Stimulated activated naive B cell treated with anti-CD40 and anti-IgM and Interleukin-4, amounts not matched to agents 10 μg/mL and 1 μg/mL and 100 μg/mL, for 72 hours (primary cell): ENCODE data around the gene VPS54.
A peak's percentile ranks its signal among the peaks of the same experiment; 100 is the strongest.

ENCODE experiments used
- ATAC-seq, 2 donors: fragments of 150-1000 bp; cut with Tn5 transposase; replicated peaks; 2 replicates each; pipeline ENCODE4 v1.10.0; 2021; ENCODE audit warnings: moderate library complexity in 1 of 2
- DNase-seq: peaks from one replicate; pipeline ENCODE4 v3.0.0; 2021
- H3K27ac Mint-ChIP-seq: one replicate; pipeline ENCODE4 v1.8.0; 2022; ENCODE audit warnings: mild to moderate bottlenecking, mixed read lengths
- H3K27me3 Mint-ChIP-seq, 2 donors: one replicate each; pipeline ENCODE4 v1.8.0; 2022; ENCODE audit warnings: mixed read lengths in 2 of 2
- H3K36me3 Mint-ChIP-seq, 2 donors: one replicate each; pipeline ENCODE4 v1.8.0; 2022; ENCODE audit warnings: mixed read lengths in 2 of 2, mild to moderate bottlenecking in 1 of 2
- H3K4me1 Mint-ChIP-seq, 2 donors: one replicate each; pipeline ENCODE4 v1.8.0; 2022; ENCODE audit warnings: mixed read lengths in 2 of 2, mild to moderate bottlenecking in 1 of 2
- H3K4me3 Mint-ChIP-seq, 2 donors: one replicate each; pipeline ENCODE4 v1.8.0; 2022; ENCODE audit warnings: mild to moderate bottlenecking in 2 of 2, mixed read lengths in 2 of 2, moderate library complexity in 1 of 2
- H3K9me3 Mint-ChIP-seq, 2 donors: one replicate each; pipeline ENCODE4 v1.8.0; 2022; ENCODE audit warnings: mixed read lengths in 2 of 2, mild to moderate bottlenecking in 1 of 2

Gene VPS54

DNA sequence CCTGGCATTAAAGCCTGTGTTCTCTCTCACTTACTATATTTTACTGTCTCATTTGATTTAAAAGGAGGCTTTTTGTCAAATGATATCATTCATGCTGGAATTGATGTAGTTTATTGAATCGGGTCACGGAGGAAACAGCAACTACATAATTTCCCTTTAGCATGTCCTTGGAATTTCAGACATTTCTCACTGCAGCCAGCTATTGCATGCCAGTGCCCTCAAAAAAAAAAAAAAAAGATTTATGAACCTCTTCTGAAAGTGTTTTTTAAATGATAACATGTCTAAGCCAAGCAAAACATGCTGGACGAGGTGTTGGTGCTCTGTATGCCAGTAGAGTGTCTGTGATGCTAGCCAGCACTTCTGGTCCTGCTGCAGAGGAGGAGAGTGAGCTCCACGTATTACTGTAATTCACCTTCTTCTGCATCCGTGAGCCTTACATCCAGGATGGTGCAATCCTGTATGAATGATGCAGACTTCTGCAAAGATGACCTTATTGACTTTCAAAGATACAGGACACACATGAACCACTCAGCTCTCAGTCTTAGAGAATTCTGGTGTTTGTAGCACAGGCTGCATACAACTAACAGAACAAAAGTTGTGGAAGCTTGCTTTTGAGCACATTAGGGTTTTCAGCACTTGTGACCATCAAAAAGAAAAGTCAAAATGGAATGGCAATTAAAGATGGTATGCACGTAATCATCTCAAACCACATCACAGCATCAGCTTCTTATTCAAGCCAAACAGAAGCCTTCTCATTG lies 146.5 kb downstream of the VPS54 start:
- H3K27me3 Mint-ChIP-seq: no peaks in the 10 kb centered on the region
- ATAC-seq: no peak
- peaks cover 29 to 49% of the 10 kb centered on the region in 2 donors for H3K36me3 Mint-ChIP-seq
- no peak overlapping the region for H3K27ac Mint-ChIP-seq
- DNase-seq: no peak
- H3K4me3 Mint-ChIP-seq: no peak overlapping the region
- H3K9me3 Mint-ChIP-seq: peaks cover 0 to 5% of the 10 kb centered on the region in 2 donors
- peaks cover 5 to 17% of the 10 kb centered on the region in 2 donors for H3K4me1 Mint-ChIP-seq

DNA sequence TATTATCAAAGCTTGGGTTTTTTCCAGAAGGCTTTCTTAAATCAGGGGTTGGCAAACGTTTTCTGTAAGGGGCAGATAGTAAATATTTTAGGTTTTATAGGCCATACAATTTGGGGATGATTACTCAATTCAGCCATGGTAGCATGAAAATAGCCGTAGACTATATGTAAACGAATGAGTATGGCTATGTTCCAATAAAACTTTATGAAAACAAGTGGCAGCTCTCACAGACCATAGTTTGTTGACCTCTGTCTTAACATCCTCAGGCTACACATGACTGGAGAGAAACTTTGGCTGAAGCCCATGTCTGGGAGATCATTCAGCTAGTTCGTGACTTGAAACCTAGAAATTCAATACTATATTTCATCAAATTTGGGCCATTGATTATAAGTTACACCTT lies 147.4 kb downstream of the VPS54 start:
- Mint-ChIP-seq H3K27ac (no peak overlapping the region), H3K36me3 (peaks cover 29 to 42% of the 10 kb centered on the region in 2 donors), H3K27me3 (no peaks in the 10 kb centered on the region), H3K4me3 (no peak overlapping the region), H3K9me3 (peaks cover 0 to 5% of the 10 kb centered on the region in 2 donors), H3K4me1 (peaks cover 5 to 17% of the 10 kb centered on the region in 2 donors)
- ATAC-seq: no peak
- no peak for DNase-seq

DNA sequence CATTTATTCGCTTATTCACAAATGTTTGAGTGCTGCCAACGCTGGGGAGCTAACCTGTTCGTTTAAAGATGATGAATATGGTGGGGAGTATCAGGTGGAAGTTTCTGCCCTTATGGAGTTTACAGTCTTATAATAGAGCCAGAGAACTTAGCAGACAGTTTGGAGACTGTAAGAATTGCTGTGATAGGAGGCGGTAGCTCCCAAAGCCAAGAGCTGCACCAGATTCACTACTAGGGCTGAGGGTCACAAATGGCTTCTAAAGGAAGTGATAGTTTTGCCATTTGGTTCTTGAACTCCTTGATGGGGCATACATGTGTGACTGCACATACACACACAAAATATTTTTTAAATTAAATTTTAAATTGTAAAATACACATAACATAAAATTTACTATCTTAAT lies 148.5 kb downstream of the VPS54 start:
- H3K9me3 Mint-ChIP-seq: peaks cover 0 to 5% of the 10 kb centered on the region in 2 donors
- H3K27ac Mint-ChIP-seq: no peak overlapping the region
- no peak overlapping the region for H3K4me3 Mint-ChIP-seq
- H3K27me3 Mint-ChIP-seq: no peaks in the 10 kb centered on the region
- no peak for ATAC-seq
- no peak for DNase-seq
- H3K4me1 Mint-ChIP-seq: peaks cover 5 to 16% of the 10 kb centered on the region in 2 donors
- H3K36me3 Mint-ChIP-seq: peaks cover 25 to 41% of the 10 kb centered on the region in 2 donors

DNA sequence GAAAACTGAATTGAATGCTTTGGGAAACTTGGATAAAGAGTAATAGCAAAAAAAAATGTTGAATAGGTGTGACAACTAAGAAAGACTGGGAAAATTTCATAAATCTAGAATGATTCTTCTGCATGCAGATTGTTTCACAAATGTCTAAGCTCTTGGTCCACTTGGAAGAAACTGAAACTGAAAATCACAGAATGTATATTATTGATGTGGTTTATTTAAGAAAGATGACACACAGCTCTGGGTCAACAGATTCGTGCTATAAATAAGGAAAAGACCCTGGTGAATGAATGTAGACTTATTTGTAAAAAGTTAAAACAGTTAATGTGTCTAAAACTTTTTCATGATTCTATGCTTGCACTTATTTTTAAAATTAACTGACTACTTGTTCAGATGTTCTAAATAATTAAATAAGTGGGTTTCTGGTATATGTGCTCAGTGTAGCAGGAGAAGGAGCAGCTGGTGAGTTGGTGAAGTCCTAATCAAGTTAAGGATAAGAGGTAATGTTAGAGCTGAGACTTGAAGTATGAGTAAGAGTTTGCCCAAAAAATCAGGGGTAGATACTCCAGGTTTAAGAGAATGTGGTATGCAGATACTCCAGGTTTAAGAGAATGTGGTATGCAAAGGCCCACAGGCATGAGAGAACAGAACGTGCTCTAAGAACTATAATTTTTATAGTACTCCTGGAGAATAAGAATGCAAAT lies 153.1 kb downstream of the VPS54 start:
- DNase-seq (no peak), ATAC-seq (no peak)
- no peaks in the 10 kb centered on the region for H3K9me3 Mint-ChIP-seq
- H3K4me1 Mint-ChIP-seq: peaks cover 0 to 11% of the 10 kb centered on the region in 2 donors
- H3K36me3 Mint-ChIP-seq: peaks cover 9 to 25% of the 10 kb centered on the region in 2 donors
- no peak overlapping the region for H3K4me3 Mint-ChIP-seq
- H3K27ac Mint-ChIP-seq: no peak overlapping the region
- no peaks in the 10 kb centered on the region for H3K27me3 Mint-ChIP-seq

DNA sequence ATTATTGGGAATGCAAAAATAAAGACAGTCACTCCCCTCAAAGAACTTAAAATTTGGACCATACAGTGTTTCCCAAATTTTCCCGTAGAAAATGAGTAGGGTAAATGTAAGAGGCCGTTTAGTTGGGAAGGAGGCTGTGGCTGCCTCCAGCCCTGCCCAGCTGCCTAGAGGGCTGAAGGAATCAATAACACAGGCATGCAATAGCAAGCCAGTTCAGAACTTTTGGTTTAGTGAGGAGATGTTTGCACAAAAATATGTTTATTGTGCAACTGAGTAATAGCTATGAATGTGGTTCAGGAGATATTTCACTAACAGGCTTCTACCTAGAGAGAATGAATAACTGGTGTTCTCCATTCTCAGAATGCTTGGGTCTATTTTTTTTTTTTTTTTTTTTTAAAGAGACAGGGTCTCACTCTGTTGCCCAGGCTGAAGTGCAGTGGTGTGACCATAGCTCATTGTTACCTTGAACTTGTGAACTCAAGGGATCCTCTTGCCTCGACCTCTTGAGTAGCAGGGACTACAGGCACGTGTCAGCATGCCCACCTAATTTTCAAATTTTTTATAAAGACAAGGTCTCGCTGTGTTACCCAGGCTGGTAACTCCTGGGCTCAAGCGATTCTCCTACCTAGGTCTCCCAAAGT lies 153.9 kb downstream of the VPS54 start:
- Mint-ChIP-seq H3K4me1 (peaks cover 0 to 15% of the 10 kb centered on the region in 2 donors), H3K9me3 (no peaks in the 10 kb centered on the region), H3K36me3 (peaks cover 9 to 25% of the 10 kb centered on the region in 2 donors), H3K27me3 (no peaks in the 10 kb centered on the region), H3K27ac (no peak overlapping the region), H3K4me3 (no peak overlapping the region)
- ATAC-seq: no peak
- no peak for DNase-seq

DNA sequence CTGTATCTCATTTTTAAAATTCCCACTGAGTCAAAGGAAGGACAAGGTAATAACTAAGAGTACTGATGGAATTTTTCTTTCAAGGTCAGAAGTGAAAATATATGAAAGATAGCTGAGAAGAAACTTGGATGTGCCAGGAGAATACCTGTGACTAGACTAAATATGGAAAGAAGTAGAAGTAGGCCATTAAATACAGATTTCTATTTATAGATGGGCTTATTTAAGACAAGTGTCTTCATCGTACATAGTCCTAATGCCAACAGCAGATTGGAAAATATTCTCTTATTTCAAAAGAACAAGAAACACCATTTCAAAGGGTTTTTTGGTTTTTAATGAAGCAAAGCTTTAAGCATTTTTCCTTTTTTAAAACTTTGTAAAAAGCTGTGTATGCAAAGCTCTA lies 155.5 kb downstream of the VPS54 start:
- no peak for DNase-seq
- no peak for ATAC-seq
- no peaks in the 10 kb centered on the region for H3K9me3 Mint-ChIP-seq
- peaks cover 13 to 31% of the 10 kb centered on the region in 2 donors for H3K36me3 Mint-ChIP-seq
- H3K4me1 Mint-ChIP-seq: peaks cover 0 to 15% of the 10 kb centered on the region in 2 donors
- no peak overlapping the region for H3K4me3 Mint-ChIP-seq
- H3K27me3 Mint-ChIP-seq: no peaks in the 10 kb centered on the region
- H3K27ac Mint-ChIP-seq: no peak overlapping the region

DNA sequence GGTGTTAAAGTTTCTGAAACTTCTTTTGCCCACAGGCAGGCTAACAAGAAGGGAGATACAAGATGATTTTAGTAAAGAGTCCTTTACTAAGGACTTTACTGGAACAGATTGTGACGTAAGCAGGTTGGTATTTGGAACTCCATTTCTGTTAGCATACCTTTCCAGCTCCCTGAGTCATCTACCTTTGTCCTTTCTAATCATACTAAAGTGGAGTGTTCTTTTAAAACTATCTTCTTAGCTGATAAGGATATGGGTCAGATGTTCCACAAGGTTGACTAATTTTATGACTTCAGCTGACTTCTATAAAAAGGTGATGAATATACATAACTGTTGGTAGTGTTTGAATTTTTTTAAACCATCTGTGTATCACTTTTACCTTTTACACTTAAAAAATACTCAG lies 156.4 kb downstream of the VPS54 start:
- Mint-ChIP-seq H3K27ac (no peak overlapping the region), H3K4me3 (no peak overlapping the region), H3K4me1 (peaks cover 0 to 15% of the 10 kb centered on the region in 2 donors), H3K36me3 (peaks cover 9 to 29% of the 10 kb centered on the region in 2 donors), H3K9me3 (no peaks in the 10 kb centered on the region), H3K27me3 (no peaks in the 10 kb centered on the region)
- DNase-seq: no peak
- no peak for ATAC-seq

DNA sequence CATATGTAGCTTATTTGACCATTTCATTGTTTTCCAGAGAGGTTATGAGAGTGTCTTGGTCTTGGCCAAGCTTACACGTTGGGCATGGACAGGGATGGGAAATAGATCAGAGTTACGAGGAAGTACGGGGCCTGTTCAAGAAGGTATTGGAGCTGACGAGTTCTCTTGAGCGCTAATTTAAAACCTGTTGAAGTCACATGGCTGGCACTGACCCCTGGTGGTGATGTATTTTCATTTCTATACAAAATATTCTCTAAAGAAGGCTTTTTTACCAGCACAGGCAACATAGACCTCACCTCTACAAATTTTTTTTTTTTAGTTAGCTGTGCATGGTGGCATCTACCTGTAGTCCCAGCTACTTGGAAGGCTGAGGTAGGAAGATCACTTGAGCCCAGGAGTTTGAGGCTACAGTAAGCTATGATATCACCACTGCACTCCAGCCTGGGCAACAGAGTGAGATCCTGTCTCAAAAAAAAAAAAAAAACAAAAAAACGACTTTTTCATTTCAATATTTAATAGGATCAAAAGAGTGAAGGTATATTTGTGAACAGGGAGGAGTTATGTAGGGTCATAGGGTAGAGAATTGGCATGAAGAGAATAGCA lies 157.9 kb downstream of the VPS54 start:
- Mint-ChIP-seq H3K4me3 (no peak overlapping the region), H3K27me3 (no peaks in the 10 kb centered on the region), H3K4me1 (peaks cover 0 to 14% of the 10 kb centered on the region in 2 donors), H3K9me3 (no peaks in the 10 kb centered on the region), H3K27ac (no peak overlapping the region), H3K36me3 (peaks cover 9 to 29% of the 10 kb centered on the region in 2 donors)
- DNase-seq: peak; percentile 13
- ATAC-seq: peak; percentile 65 to 68

DNA sequence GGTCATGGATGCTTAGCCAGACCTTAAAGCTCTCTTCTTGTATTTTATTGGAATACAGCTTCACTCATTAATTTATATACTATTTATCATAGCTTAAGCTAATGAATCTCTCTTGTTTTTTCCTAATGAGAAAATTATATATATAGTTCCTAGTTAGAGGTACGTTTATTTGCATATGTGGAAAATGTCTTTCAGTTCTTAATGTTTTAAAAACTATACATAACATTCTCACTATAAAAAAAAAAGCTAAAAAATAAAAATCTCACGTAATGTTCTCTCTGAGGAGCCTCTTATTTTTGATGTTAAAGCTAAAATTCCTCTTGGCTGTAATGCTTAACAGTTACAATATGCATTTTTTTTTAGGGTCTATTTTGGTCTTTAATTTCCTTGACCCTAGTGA lies 160.9 kb downstream of the VPS54 start:
- H3K4me3 Mint-ChIP-seq: no peak overlapping the region
- DNase-seq: no peak
- H3K9me3 Mint-ChIP-seq: no peaks in the 10 kb centered on the region
- H3K4me1 Mint-ChIP-seq: peaks cover 8 to 37% of the 10 kb centered on the region in 2 donors
- H3K27ac Mint-ChIP-seq: no peak overlapping the region
- no peak for ATAC-seq
- H3K27me3 Mint-ChIP-seq: no peaks in the 10 kb centered on the region
- H3K36me3 Mint-ChIP-seq: peaks cover 9 to 24% of the 10 kb centered on the region in 2 donors

DNA sequence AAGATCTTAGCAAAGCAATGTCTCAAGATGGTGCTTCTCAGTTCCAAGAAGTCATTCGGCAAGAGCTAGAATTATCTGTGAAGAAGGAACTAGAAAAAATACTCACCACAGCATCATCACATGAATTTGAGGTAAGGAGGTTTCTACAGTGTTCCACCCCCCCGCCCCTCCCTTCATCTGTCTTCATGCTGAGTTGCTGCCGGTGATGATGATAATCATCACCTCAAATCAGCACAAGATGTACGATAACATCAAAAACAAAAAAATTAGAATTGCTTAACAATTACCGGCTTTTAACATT lies 163.0 kb downstream of the VPS54 start:
- H3K4me3 Mint-ChIP-seq: no peak overlapping the region
- no peaks in the 10 kb centered on the region for H3K9me3 Mint-ChIP-seq

DNA sequence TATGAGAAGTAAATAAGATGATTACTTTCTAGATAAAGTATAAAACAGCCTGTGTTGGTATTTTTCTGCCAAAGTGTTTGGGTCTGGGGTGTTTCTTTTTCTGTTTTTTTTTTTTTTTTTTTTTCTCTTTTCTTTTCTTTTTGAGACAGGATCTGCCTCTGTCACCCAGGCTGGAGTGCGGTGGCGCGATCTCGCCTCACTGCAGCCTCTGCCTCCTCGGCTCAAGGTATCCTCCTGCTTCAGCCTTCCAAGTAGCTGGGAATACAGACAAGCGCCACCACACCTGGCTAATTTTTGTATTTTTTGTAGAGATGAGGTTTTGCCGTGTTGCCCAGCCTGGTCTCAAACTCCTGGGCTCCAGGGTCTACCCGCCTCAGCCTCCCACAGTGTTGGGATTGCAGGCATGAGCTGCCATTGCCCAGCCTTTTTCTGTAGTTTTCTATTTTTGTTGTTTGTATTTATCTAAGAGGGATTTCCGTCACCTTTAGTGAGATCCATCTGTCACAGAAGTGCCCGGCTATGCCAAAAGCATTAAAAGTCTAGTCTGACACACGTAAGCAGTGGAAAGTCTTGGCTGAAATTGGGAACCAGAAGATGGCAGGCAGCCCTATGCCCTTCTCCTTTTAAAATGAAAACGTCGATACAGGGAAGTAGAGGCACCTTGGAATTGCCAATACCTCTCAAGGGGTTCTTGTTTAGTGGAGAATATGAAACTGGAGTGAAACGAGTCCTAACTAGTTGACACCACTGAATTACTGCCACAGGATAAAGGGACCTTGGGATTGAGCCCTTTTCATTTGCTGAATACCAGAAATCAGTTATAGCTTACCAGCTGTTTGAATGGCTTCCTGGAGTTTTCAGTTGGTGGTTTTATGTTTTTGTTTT lies 163.6 kb downstream of the VPS54 start:
- Mint-ChIP-seq H3K27me3 (no peaks in the 10 kb centered on the region), H3K9me3 (no peaks in the 10 kb centered on the region), H3K4me3 (no peak overlapping the region), H3K4me1 (peaks cover 24 to 48% of the 10 kb centered on the region in 2 donors), H3K27ac (peak overlapping the region; percentile 49), H3K36me3 (peaks cover 6 to 25% of the 10 kb centered on the region in 2 donors)
- no peak for ATAC-seq
- no peak for DNase-seq

More for the DNA sequence above, 163.0 kb downstream of the VPS54 start:
- H3K27me3 Mint-ChIP-seq: no peaks in the 10 kb centered on the region
- peaks cover 22 to 50% of the 10 kb centered on the region in 2 donors for H3K4me1 Mint-ChIP-seq
- DNase-seq (no peak), ATAC-seq (peak; percentile 47 to 69)
- no peak overlapping the region for H3K27ac Mint-ChIP-seq
- peaks cover 6 to 24% of the 10 kb centered on the region in 2 donors for H3K36me3 Mint-ChIP-seq

DNA sequence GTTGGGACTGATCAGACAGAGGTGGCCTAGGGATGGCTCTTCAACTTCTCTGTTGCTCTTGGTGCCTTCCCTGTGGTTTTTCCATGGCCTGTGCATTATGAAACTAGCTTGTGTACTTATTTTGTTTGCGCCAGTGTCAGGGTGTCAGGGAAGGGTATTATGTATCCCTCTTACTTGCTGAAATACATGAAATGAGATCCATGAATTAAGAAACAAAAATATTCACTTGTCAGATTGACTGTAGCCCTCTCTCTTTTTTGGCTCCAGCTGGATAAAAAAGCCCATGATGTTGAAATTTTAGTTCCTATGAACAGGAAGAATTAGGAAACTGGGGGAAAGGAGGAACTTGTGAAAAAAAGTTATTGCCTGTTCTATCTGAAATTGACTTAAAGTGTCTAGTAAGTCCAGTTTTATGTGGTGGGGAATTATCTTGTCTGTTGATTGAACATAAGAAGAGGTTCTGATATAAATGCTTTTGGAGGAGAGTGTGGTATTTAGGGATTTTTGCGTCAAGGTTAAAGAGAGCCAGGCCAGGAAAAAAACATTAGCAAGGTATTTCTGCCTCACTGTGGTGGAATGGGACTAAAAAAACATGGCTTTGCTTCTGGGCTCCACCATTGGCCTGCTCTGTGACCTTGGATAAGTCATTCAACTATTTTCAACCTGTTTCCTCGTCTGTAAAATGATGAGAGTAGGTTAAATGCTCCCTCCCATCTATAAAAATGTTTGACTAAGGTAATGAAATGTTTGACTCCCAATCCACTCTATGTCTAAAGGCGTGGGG lies 165.5 kb downstream of the VPS54 start:
- H3K4me3 Mint-ChIP-seq: no peak overlapping the region
- ATAC-seq: no peak
- H3K4me1 Mint-ChIP-seq: peaks cover 24 to 48% of the 10 kb centered on the region in 2 donors

DNA sequence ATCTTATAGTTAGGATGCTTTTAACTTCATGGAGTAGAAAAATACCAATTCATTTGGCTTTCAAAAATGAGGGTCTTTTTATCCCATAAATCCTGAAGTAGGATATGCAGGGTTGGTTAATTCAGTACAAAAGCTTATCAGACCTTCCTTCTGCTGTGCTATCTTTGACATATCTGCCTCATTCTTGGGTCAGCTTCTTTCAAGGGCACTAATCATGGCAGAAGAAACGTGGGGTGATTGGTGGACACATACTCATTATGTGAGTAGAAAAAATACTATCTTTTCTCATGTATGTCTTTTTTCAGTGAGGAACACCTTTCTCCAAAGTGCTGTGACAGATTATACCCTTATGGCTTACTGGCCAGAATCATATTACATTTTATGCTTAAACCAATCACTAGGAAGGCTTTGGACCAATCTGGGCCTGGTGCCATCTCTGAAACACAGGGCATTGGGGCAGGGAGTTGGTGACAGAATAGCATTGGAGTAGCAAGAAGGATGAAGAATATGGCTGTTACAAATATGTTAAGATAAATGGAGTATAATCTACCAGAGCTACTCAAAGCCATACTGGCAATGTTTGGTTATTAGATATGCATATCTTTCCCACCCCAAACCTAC lies 167.4 kb downstream of the VPS54 start:
- no peak overlapping the region for H3K27ac Mint-ChIP-seq

More for the DNA sequence above, 165.5 kb downstream of the VPS54 start:
- Mint-ChIP-seq H3K27ac (peak overlapping the region; percentile 39), H3K27me3 (no peaks in the 10 kb centered on the region), H3K36me3 (peaks cover 0 to 19% of the 10 kb centered on the region in 2 donors), H3K9me3 (no peaks in the 10 kb centered on the region)
- no peak for DNase-seq

More for the DNA sequence above, 167.4 kb downstream of the VPS54 start:
- DNase-seq (no peak), ATAC-seq (no peak)
- Mint-ChIP-seq H3K9me3 (no peaks in the 10 kb centered on the region), H3K4me3 (no peak overlapping the region), H3K4me1 (peaks cover 28 to 55% of the 10 kb centered on the region in 2 donors), H3K36me3 (peaks cover 7 to 21% of the 10 kb centered on the region in 2 donors), H3K27me3 (no peaks in the 10 kb centered on the region)
